Gastroesophageal sphincter (tissue), 3 donors: Measurements from ENCODE around the gene NKAIN1.

Experiments used
- POLR2A ChIP-seq, 2 donors: fragments of 450-650 bp; IDR thresholded peaks; one replicate each; pipeline ENCODE4 v1.6.1; 2017; ENCODE audit warnings: antibody characterized with exemption in 2 of 2, mild to moderate bottlenecking in 2 of 2, moderate library complexity in 1 of 2
- POLR2AphosphoS5 ChIP-seq: sonication (generic); formaldehyde crosslinking; IDR thresholded peaks from one replicate; pipeline ENCODE4 v1.6.1; 2017; ENCODE audit warnings: antibody characterized with exemption
- TF ChIP-seq, protein P1 (sequence below), 4 experiments: fragments of 200-600 bp in 2 of 4; fragments of 450-650 bp in 2 of 4; sonication (generic) in 1 of 4; IDR thresholded peaks; one replicate each; pipeline ENCODE4 v1.5.1; 2017 to 2019; ENCODE audit warnings: antibody characterized with exemption in 4 of 4, mild to moderate bottlenecking in 2 of 4, moderate library complexity in 2 of 4

DNA sequence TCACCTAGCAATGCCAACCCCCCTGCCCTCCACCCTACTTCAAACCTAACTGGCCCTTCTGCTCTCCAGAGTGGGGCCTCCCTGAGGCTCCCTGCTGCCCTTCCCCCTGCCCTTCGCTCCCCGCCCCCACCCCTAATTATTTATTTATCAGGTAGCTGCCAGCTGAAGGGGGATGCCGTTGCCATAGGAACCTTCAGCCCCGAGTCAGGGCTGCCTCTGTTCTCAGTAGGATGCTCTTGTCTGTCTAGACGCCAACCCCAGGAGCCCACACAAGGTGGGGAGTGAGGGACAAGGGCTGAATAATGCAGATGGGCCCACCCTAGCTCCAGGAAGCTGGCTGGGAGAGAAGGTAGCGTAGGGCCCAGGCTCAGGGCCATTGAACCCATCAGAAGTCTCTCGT, 41.1 kb downstream of the NKAIN1 start:
- TF ChIP-seq, protein P1, sequence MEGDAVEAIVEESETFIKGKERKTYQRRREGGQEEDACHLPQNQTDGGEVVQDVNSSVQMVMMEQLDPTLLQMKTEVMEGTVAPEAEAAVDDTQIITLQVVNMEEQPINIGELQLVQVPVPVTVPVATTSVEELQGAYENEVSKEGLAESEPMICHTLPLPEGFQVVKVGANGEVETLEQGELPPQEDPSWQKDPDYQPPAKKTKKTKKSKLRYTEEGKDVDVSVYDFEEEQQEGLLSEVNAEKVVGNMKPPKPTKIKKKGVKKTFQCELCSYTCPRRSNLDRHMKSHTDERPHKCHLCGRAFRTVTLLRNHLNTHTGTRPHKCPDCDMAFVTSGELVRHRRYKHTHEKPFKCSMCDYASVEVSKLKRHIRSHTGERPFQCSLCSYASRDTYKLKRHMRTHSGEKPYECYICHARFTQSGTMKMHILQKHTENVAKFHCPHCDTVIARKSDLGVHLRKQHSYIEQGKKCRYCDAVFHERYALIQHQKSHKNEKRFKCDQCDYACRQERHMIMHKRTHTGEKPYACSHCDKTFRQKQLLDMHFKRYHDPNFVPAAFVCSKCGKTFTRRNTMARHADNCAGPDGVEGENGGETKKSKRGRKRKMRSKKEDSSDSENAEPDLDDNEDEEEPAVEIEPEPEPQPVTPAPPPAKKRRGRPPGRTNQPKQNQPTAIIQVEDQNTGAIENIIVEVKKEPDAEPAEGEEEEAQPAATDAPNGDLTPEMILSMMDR (IDR thresholded peaks at IDR 0.05), result no peak
- TF ChIP-seq POLR2A (IDR thresholded peaks at IDR 0.05) (no peak), POLR2AphosphoS5 (no peak)
